GM12874 (cell line): ENCODE measurements around the gene ALKBH1.

Source experiments
- CTCF ChIP-seq: IDR thresholded peaks from 2 replicates; pipeline ENCODE4 v1.5.1; 2011; ENCODE audit warnings: low read depth, mild to moderate bottlenecking, control low read depth, low read length, moderate library complexity; ENCODE audit not compliant: insufficient read depth

The ALKBH1 gene

GRCh38 chr14:77707724-77708408 lies at the start of gene ALKBH1, which contains the start of gene SLIRP:
Gene ALKBH1, minus strand, starts transcription at chr14:77708023. Its CDS starts 19 bp downstream, at chr14:77708004.
Gene SLIRP, plus strand, starts transcription at chr14:77708103. Its CDS starts 9 bp downstream, at chr14:77708112.
- no peak for TF ChIP-seq CTCF

- TF ChIP-seq CTCF = no peak
Measured at GRCh38 chr14:77752799-77753516, 45.1 kb upstream of the ALKBH1 start.

- no peak for TF ChIP-seq CTCF
Measured at GRCh38 chr14:77752266-77752665, 44.4 kb upstream of the ALKBH1 start.

GRCh38 chr14:77746064-77746702 lies 38.4 kb upstream of the ALKBH1 start:
- TF ChIP-seq CTCF = no peak

- no peak for TF ChIP-seq CTCF
Measured at GRCh38 chr14:77741438-77741837, 33.6 kb upstream of the ALKBH1 start.

GRCh38 chr14:77738559-77739250 lies 30.9 kb upstream of the ALKBH1 start:
- TF ChIP-seq CTCF = no peak
